PFSK-1 (cell line): Measurements from ENCODE around the gene CCR5AS.

ENCODE experiments used
- POLR2AphosphoS5 ChIP-seq: IDR thresholded peaks from 2 replicates; pipeline ENCODE4 v1.6.1; 2012; ENCODE audit warnings: low read depth, mild to moderate bottlenecking, control low read depth, low read length, moderate library complexity
- SIN3A ChIP-seq: IDR thresholded peaks from 2 replicates; pipeline ENCODE4 v1.6.1; 2012; ENCODE audit warnings: mild to moderate bottlenecking, low read length, moderate library complexity, borderline replicate concordance; ENCODE audit not compliant: insufficient read depth

GRCh38 chr3:46369151-46369550 lies 37.7 kb downstream of the CCR5AS start:
- TF ChIP-seq SIN3A (no peak), POLR2AphosphoS5 (no peak)
